HL-60/S4 treated with phorbol 12-myristate 13-acetate at 8.2 ng/mL for 4 days and 3 days (cell line): ENCODE results near the gene OR6C76.

Experiments used
- in situ Hi-C: fragments of 300-500 bp; cut with MboI; formaldehyde crosslinking; loops from 2 replicates; pipeline ENCODE4 v1.15.0; 2022; ENCODE audit warnings: low sequenced_read_pairs

The OR6C76 gene

DNA sequence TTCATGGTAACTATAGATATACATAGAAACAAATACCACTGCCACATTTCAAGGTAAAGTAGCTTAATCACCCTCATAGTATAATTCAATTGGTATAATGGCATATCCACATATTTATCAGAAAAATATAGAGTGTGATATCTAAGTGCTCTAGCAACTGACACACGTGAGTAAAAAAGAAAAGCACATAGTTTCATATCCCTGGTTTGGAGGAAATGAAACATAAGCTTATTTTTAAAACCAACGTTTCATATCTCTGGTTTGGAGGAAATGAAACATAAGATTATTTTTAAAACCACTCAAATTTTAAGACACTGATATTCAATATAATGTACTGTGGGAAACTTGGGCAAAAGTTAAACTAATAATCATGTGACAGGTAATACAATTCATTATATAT lies 41.8 kb downstream of the OR6C76 start:
- in situ Hi-C loops, result no loop called here

DNA sequence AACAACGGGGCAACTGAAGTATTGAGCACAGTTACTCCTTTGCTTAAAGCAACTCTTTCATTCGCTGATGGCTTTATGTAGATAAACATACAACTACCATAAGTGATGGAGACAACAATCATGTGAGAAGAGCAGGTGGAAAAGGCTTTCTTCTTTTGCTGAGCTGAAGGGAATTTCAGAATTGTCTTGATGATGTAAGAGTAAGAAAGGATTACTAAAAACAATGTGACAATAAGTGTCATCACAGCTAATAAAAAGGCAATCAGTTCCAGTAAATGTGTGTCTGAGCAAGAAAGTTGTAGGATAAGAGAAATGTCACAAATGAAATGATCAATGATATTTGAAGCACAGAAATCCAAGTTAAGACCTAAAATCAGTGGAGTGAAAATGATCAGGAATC lies 43.2 kb downstream of the OR6C76 start:
- in situ Hi-C loops, result no loop called here

- in situ Hi-C loops, result no loop called here
Measured at GRCh38 chr12:55470088-55470829, 44.2 kb downstream of the OR6C76 start, which contains the start of gene OR6C70. Gene OR6C70 (minus strand): TSS chr12:55470138. CDS start chr12:55470138, 0 bp downstream.

- in situ Hi-C loops, result no loop called here
Measured at GRCh38 chr12:55472264-55472663, 46.2 kb downstream of the OR6C76 start.
